Measurements from ENCODE around the gene NSMCE1.
"Not testable (repeated sequence)": the region's sequence is repeated elsewhere in the genome, so short reads cannot be mapped to it uniquely, and the experiment has no call there.

Gene NSMCE1

GRCh38 chr16:27218756-27219155 lies 49.8 kb downstream of the NSMCE1 start:
- no peak for DNase-seq (ENCODE audit: low read depth, low spot score)

DNA sequence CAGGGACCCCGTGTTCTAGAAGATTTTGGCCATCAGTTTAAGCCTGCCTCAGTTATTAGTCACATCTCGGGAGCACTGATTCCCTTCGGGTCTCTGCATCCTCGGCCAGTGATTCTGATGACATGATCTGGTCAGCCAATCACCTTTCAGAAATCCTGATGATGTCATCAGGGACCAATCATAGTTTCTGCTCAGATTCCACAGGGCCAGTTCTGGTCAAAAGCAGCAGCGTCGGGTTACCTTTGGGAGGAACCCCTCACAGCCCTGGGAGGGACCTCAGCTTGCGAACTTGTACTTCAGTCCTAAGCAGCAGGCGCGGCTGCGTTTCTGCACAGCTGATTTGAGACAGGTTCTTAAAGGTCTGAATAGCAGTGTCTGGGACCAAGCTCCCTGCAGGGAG lies 51.3 kb downstream of the NSMCE1 start:
- peak; percentile 90 for DNase-seq (ENCODE audit: low read depth, low spot score)

DNA sequence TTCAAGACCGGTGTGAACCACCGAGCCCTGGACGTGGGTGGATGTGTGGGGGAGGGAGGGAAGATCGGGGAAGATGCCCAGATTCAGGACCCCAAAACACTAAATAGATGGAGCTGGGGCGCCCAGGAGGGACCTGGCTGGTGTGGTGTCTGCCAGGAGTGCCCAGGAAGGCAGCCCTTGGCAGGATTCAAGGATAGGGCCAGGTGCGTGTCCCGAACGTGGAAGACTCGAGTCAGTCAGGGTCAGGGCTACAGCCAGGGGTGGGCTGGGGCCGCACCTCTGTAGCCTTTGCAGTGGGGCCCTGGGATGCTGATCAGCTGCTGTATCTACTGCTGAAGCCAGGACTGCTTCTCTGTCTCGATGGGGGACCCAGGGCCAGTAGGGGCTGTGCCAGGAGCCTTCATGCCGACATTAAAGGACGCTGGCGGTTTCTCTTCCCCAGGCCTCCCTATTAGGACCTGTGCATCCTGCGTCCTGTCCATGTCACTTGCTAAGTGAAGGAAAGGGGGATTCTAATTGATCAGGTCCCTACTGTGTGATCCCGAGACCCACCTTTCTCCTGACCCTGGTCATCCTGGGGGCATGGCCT lies 52.2 kb downstream of the NSMCE1 start:
- DNase-seq (ENCODE audit: low read depth, low spot score): no peak

- DNase-seq (ENCODE audit: low read depth, low spot score): no peak
Observed at GRCh38 chr16:27215660-27216059, 52.9 kb downstream of the NSMCE1 start.

GRCh38 chr16:27214084-27214961 lies 54.2 kb downstream of the NSMCE1 start:
- DNase-seq (ENCODE audit: low read depth, low spot score): no peak

- DNase-seq (ENCODE audit: low read depth, low spot score): no peak
Observed at GRCh38 chr16:27211026-27211425, 57.5 kb downstream of the NSMCE1 start.

- DNase-seq (ENCODE audit: low read depth, low spot score): no peak
Observed at GRCh38 chr16:27210174-27210573, 58.4 kb downstream of the NSMCE1 start.

GRCh38 chr16:27209591-27209990 lies 59.0 kb downstream of the NSMCE1 start:
- no peak for DNase-seq (ENCODE audit: low read depth, low spot score)

GRCh38 chr16:27208796-27209195 lies 59.8 kb downstream of the NSMCE1 start:
- peak; percentile 68 for DNase-seq (ENCODE audit: low read depth, low spot score)

DNA sequence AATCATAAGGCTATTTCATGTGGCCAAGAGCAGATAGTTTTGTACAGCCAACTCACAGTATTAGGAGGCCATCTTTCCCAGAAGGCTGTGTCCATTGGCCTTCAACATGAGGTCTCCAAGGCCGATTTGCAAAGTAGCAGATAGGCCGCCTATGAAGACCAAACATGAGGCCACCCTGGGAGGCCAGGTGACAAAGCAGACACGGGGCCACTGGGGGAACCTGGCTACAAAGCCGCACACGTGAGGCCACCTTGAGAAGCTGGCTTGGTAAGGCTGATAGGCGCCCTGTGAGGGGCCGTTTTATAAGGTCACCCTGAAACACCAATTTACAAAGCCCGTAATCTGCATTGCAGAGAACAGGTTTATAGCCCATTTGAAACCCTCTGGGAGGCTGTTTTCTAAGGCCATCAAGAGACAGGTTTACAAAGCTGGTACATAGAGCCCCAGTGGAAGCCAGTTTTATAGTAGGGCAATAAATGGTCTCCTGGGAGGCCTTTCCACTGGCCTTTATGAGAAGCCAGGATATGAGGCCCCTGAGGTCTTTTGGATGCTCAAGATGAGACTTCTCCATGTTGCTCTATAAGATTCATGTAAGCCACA lies 60.4 kb downstream of the NSMCE1 start:
- DNase-seq (ENCODE audit: low read depth, low spot score): no peak

DNA sequence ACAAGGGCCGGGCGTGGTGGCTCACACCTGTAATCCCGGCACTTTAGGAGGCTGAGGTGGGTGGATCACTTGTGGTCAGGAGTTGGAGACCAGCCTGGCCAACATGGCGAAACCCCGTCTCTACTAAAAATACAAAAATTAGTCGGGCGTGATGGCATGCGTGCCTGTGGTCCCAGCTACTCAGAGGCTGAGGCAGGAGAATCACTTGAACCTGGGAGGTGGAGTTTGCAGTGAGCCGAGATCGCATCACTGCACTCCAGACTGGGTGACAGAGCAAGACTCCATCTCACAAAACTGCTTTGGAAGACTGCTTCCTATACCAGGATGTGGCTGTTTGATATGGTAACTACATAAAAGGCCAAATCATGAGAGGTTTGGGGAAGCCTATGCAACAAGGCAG lies 61.5 kb downstream of the NSMCE1 start:
- not testable (repeated sequence) for DNase-seq (ENCODE audit: low read depth, low spot score)

- no peak for DNase-seq (ENCODE audit: low read depth, low spot score)
Observed at GRCh38 chr16:27205423-27206065, 63.0 kb downstream of the NSMCE1 start.

- no peak for DNase-seq (ENCODE audit: low read depth, low spot score)
Observed at GRCh38 chr16:27204312-27204915, 64.2 kb downstream of the NSMCE1 start.

DNA sequence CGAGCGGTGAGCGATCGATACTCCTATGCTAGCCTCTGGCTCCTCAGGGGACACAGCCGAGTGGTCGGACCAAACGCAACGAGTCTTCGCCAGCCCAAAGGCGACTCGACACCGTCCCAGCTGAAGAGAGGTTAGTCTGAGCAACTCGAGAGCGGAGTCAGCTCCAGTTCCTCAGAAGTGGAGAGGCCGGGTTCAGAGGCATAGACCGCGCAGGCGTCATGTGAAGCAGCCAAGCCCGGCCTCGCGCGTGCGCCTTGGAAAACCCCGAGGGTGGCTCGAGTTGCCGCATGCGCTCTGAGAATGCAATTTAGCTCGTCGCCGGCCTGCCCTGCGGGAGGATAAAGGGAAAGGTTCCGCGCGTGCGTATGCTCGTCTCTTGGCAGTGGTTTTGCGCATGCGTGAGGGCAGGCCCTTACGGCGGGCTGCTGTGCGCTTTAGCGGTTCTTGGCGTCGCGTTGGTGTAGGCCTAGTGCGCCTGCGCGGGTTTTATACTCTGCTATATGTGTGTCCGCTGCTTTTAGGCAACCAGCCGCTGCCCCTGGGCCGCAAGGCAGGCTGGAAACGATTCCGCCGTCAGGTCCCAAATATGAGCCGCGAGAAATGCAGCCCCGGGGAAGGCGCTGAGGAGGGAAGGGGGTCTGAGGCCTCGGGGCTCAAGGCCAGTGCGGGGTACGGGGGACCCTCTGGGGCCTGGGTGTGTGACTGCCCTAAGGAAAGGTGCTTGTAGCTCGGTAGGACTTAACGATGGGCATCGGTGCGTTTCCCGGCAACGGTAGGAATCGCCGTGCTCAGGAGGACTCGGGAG lies 64.9 kb downstream of the NSMCE1 start, which contains the start of gene KDM8:
TSS of gene KDM8 (plus strand) at position 20 of the 805 bp plus-strand sequence. CDS start 6,598 bp downstream, outside the sequence.
- peak; percentile 100 for DNase-seq (ENCODE audit: low read depth, low spot score)

DNA sequence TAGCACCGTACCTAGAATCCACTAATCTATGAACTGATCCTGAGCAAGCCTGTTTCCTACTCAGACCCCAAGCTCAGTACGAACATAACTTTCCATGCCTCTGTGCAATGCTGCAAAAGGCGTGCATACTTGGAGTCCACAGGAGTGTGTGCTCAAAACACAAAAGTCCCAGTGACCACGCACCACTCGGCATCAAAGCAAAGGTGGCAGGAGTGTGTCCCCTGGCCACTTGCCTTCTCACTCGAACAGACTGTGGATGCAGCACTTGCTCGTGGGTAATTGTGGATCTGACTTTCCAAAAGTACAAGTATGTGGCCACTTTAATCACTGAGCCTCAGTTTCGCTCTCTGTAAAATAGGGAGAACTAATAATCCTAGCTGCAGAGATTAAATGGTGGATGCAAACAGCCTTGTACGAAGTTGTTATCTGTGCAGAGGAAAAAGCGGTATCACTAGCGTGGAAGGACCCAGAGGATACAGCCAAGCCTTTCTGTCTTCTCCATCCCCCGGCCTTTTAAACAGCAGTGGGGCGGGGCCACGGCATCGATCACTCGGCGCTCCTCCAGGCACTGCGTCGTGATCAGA lies 65.6 kb downstream of the NSMCE1 start:
- DNase-seq (ENCODE audit: low read depth, low spot score): peak; percentile 97

DNA sequence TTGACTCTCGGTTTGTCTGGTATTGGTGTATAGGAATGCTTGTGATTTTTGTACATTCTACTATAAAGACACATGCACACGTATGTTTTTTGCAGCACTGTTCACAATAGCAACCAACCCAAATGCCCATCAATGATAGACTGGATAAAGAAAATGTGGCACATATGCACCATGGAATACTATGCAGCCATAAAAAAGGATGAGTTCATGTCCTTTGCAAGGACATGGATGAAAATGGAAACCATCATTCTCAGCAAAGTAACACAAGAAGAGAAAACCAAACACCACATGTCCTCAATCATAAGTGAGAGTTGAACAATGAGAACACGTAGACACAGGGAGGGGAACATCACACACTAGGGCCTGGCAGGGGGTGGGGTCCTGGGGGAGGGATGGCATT lies 67.7 kb downstream of the NSMCE1 start:
- DNase-seq (ENCODE audit: low read depth, low spot score): not testable (repeated sequence)

DNA sequence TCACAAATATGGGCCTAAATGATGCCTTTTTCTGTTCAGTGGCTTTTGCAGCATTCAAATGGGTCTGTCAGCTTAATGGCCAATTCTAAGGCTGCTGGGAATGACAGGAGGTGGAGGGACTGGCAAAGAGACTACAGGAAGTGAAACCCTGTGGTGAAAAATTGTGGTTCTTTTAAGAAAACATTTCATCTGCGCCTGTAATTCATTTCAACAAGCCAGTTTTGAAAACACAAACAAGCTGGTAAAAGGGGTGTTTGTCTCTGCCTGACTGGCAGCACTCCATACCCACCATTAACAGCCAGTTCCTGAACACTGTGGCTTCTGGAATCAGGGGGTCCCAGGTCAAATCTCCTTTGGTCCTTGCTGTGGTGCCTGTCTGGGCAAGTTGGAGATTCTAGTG lies 68.8 kb downstream of the NSMCE1 start:
- DNase-seq (ENCODE audit: low read depth, low spot score): peak; percentile 43

DNA sequence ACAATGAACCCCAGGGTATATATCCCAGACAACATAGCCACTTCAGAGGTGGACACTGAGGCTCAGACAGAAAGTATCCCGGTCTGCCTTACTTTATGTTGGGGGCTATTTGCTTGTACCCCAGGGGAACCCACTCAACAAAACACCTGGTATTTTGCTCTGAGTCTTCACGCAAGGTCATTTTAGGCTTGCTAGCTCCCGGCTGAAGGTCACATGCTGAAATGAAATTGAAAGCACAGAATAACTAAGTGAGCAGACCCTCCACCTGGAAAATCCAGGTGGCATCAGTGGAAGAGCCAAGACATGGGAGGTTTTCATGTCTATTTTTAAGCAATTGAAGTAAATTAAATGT lies 69.4 kb downstream of the NSMCE1 start:
- DNase-seq (ENCODE audit: low read depth, low spot score): no peak

DNA sequence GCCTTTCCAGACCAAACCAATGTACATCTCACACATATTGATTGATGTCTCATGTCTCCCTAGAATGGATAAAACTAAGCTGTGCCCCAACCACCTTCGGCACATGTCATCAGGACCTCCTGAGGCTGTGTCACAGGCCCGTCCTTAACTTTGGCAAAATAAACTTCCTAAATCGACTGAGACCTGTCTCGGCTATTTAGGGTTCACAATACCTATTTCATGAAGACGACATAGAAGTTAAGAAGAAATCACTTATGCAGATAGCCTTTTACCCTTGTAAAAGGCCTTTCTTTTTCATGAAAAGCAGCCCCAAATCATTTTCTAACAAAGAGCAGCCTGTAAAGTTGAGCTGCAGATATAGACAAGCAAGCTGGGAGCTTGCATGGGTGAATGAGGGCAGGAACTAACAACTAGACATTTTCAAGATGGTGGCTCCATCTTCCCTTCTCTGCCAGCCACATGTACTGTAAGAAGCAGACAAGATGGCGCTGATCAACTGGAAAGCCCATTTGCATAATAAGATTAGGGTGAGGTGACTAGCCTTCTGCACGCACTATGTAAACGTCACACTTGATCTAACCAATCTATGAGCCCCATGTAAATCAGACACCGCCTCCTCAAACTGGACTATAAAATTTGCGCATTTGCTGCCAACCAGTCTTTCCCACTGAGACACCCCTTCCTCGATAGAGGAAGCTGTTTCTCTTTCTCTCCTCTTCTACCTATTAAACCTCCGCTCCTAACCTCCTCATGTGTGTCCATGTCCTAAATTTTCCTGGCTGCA lies 69.9 kb downstream of the NSMCE1 start:
- DNase-seq (ENCODE audit: low read depth, low spot score): no peak

- DNase-seq (ENCODE audit: low read depth, low spot score): no peak
Observed at GRCh38 chr16:27197004-27197403, 71.6 kb downstream of the NSMCE1 start.
